ENCODE results near the gene DPYD. TPM values are rescaled to one million over a fixed set of nuclear protein-coding genes. Genes with fewer than 3 reads are reported as not detected.

DPYD gene
- total and polyA plus RNA-seq, 4 donors: 16.2 to 51.3 (median 29.1) TPM

DNA sequence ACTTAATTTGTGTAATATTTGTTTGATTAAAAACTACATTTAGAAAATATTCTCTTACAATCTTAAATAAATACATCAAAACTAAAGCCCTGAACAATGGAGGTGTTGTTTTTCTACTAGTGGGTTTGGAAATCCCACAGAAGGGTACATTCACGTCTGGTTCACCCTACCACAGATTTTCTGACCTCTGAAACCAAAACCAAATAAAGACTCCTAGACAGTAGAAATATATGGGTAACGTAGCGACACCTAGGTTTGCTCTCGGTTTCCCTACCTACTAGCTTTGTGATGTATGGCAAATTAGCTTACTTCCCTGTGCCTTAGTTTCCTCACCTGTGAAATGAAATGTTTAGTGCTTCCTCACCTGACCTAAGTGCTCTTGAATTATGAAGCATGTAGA lies 312.6 kb downstream of the DPYD start:
- no peak for DNase-seq
- no peaks in the 10 kb centered on the region for H3K9me3 ChIP-seq (ENCODE audit: control insufficient read depth, low read length)
- intact Hi-C loops (cut with DNase I): no loop called here
- WGBS, 2 donors: 74 to 78% methylated on average over 4 of the region's 4 CpGs
- H3K4me1 ChIP-seq (ENCODE audit: control insufficient read depth in 1 of 2, insufficient read depth in 2 of 2, low read length in 2 of 2): no peaks in the 10 kb centered on the region
- no peak overlapping the region for H3K27ac ChIP-seq (ENCODE audit: low read depth in 1 of 2, low read length in 2 of 2)
- no peaks in the 10 kb centered on the region for H3K27me3 ChIP-seq (ENCODE audit: control insufficient read depth in 1 of 2, insufficient read depth in 2 of 2, low read length in 1 of 2)
- no peak overlapping the region for H3K4me3 ChIP-seq (ENCODE audit: low read length in 2 of 2)
- ATAC-seq (ENCODE audit: low FRiP score): no peak
- H3K36me3 ChIP-seq (ENCODE audit: control insufficient read depth in 1 of 2, insufficient read depth in 2 of 2, low read length in 1 of 2): no peaks in the 10 kb centered on the region

DNA sequence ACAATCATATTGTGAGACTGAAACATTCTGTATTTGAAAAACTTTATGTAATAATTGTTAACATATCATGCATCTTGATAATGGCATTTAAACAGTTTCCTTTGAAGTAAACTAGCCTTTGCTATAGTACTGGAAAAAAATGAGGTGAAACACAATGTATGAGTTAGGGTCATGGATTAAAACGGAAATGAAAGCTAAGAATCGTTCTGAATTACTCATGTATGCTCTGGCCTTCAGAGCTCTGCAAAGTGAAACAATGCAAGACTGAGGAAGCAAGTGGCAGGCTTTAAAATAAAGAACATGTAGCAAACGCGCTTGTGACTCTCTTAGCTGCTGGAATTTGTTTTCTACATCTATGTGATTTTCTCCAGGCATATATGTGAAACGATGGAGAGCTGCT lies 317.1 kb downstream of the DPYD start:
- 48 to 51% methylated on average over 5 of the region's 5 CpGs for WGBS, 2 donors
- Histone ChIP-seq H3K4me3 (ENCODE audit: low read length in 2 of 2) (no peak overlapping the region), H3K4me1 (ENCODE audit: control insufficient read depth in 1 of 2, insufficient read depth in 2 of 2, low read length in 2 of 2) (no peaks in the 10 kb centered on the region), H3K27me3 (ENCODE audit: control insufficient read depth in 1 of 2, insufficient read depth in 2 of 2, low read length in 1 of 2) (no peaks in the 10 kb centered on the region), H3K27ac (ENCODE audit: low read depth in 1 of 2, low read length in 2 of 2) (no peak overlapping the region), H3K36me3 (ENCODE audit: control insufficient read depth in 1 of 2, insufficient read depth in 2 of 2, low read length in 1 of 2) (no peaks in the 10 kb centered on the region), H3K9me3 (ENCODE audit: control insufficient read depth, low read length) (no peaks in the 10 kb centered on the region)
- ATAC-seq (ENCODE audit: low FRiP score) (no peak), DNase-seq (no peak)
- intact Hi-C loops (cut with DNase I): no loop called here

DNA sequence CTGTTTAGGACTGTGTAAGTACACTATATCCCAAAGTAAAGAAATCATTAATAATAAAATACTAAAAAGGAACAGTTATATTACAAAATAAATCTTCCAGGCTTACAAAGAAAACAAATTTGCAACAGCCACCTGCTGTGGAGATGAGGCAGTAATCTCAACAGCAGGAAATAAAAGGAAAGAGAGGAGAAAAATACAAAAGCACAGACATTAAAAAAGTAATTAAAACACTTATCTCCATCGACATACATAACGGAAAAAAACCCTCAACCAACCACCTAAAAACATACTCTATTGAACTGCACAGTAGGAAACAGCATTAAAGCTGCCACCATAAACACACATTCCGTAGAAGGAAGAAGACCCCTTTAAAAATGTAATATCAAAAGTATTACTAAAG lies 317.6 kb downstream of the DPYD start:
- 66 to 81% methylated on average over 3 of the region's 3 CpGs for WGBS, 2 donors

DNA sequence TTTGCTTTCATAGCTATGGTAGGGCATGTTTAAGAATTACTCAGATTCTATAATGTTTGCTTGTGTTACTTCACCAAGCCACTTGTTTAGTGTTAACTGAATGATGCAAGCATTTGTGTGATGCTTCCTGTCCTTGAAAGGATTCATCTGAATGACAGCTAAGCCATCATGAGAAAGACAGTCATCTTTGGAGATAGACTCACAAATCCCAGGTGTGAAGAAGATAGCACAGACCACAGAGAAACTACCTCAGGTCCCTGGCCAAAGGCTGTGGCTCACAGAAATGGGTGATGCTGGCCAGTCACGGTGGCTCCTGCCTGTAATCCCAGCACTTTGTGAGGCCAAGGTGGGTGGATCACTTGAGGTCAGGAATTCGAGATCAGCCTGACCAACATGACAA lies 321.4 kb downstream of the DPYD start:
- Histone ChIP-seq H3K4me1 (ENCODE audit: control insufficient read depth in 1 of 2, insufficient read depth in 2 of 2, low read length in 2 of 2) (no peaks in the 10 kb centered on the region), H3K36me3 (ENCODE audit: control insufficient read depth in 1 of 2, insufficient read depth in 2 of 2, low read length in 1 of 2) (no peaks in the 10 kb centered on the region), H3K9me3 (ENCODE audit: control insufficient read depth, low read length) (no peaks in the 10 kb centered on the region), H3K27ac (ENCODE audit: low read depth in 1 of 2, low read length in 2 of 2) (no peak overlapping the region), H3K27me3 (ENCODE audit: control insufficient read depth in 1 of 2, insufficient read depth in 2 of 2, low read length in 1 of 2) (no peaks in the 10 kb centered on the region), H3K4me3 (ENCODE audit: low read length in 2 of 2) (no peak overlapping the region)
- DNase-seq (no peak), ATAC-seq (ENCODE audit: low FRiP score) (no peak)
- intact Hi-C loops (cut with DNase I): no loop called here
- 67 to 86% methylated on average over 2 of the region's 2 CpGs for WGBS, 2 donors

More for the DNA sequence above, 317.6 kb downstream of the DPYD start:
- intact Hi-C loops (cut with DNase I): no loop called here
- Histone ChIP-seq H3K9me3 (ENCODE audit: control insufficient read depth, low read length) (no peaks in the 10 kb centered on the region), H3K4me1 (ENCODE audit: control insufficient read depth in 1 of 2, insufficient read depth in 2 of 2, low read length in 2 of 2) (no peaks in the 10 kb centered on the region), H3K27me3 (ENCODE audit: control insufficient read depth in 1 of 2, insufficient read depth in 2 of 2, low read length in 1 of 2) (no peaks in the 10 kb centered on the region), H3K4me3 (ENCODE audit: low read length in 2 of 2) (no peak overlapping the region), H3K27ac (ENCODE audit: low read depth in 1 of 2, low read length in 2 of 2) (no peak overlapping the region), H3K36me3 (ENCODE audit: control insufficient read depth in 1 of 2, insufficient read depth in 2 of 2, low read length in 1 of 2) (no peaks in the 10 kb centered on the region)
- ATAC-seq (ENCODE audit: low FRiP score) (no peak), DNase-seq (no peak)

DNA sequence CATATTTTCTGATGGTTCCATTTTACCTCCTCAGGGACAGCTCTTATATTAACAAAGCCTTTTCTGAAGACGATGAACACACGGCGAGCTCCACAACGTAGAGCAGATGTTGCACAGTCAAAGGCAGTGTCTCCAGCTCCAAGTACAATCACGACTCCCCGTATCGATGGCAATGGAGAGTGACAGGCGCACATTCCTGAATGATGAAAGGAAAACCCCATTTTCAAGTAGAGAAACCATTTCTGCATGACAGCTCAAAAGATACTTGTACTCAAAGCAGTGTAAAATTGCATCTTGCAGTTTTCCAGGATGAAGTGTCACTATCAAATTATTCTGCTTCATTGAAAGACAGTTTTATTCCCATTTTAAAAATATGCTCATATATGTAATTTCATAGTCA lies 327.6 kb downstream of the DPYD start:
- H3K4me3 ChIP-seq (ENCODE audit: low read length in 2 of 2): no peak overlapping the region
- 67 to 77% methylated on average over 8 of the region's 8 CpGs for WGBS, 2 donors
- no peaks in the 10 kb centered on the region for H3K36me3 ChIP-seq (ENCODE audit: control insufficient read depth in 1 of 2, insufficient read depth in 2 of 2, low read length in 1 of 2)
- intact Hi-C loops (cut with DNase I): no loop called here
- no peak for DNase-seq
- H3K9me3 ChIP-seq (ENCODE audit: control insufficient read depth, low read length): no peaks in the 10 kb centered on the region
- no peaks in the 10 kb centered on the region for H3K27me3 ChIP-seq (ENCODE audit: control insufficient read depth in 1 of 2, insufficient read depth in 2 of 2, low read length in 1 of 2)
- ATAC-seq (ENCODE audit: low FRiP score): no peak
- H3K4me1 ChIP-seq (ENCODE audit: control insufficient read depth in 1 of 2, insufficient read depth in 2 of 2, low read length in 2 of 2): no peaks in the 10 kb centered on the region
- H3K27ac ChIP-seq (ENCODE audit: low read depth in 1 of 2, low read length in 2 of 2): no peak overlapping the region

DNA sequence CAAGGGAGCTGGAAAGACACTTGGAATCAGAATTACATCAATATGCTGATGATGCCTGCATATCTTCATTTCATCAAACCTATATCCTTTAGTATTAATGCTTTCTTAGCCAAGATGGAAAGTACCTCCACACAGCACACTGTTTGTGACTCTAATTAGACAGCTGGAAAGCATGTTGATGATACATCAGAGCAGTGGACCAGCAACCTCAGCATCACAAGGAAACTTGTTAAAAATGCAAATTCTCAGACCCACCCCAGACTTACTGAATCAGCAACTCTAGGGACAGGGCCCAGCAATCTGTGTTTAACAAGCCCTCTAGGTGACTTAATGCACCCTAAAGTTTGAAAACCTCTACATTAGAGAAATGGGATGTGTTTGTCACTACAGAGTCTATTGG lies 332.1 kb downstream of the DPYD start:
- Histone ChIP-seq H3K27me3 (ENCODE audit: control insufficient read depth in 1 of 2, insufficient read depth in 2 of 2, low read length in 1 of 2) (no peaks in the 10 kb centered on the region), H3K27ac (ENCODE audit: low read depth in 1 of 2, low read length in 2 of 2) (no peak overlapping the region), H3K36me3 (ENCODE audit: control insufficient read depth in 1 of 2, insufficient read depth in 2 of 2, low read length in 1 of 2) (no peaks in the 10 kb centered on the region), H3K4me1 (ENCODE audit: control insufficient read depth in 1 of 2, insufficient read depth in 2 of 2, low read length in 2 of 2) (no peaks in the 10 kb centered on the region), H3K4me3 (ENCODE audit: low read length in 2 of 2) (no peak overlapping the region), H3K9me3 (ENCODE audit: control insufficient read depth, low read length) (no peaks in the 10 kb centered on the region)
- no peak for ATAC-seq (ENCODE audit: low FRiP score)
- no peak for DNase-seq
- intact Hi-C loops (cut with DNase I): no loop called here

DNA sequence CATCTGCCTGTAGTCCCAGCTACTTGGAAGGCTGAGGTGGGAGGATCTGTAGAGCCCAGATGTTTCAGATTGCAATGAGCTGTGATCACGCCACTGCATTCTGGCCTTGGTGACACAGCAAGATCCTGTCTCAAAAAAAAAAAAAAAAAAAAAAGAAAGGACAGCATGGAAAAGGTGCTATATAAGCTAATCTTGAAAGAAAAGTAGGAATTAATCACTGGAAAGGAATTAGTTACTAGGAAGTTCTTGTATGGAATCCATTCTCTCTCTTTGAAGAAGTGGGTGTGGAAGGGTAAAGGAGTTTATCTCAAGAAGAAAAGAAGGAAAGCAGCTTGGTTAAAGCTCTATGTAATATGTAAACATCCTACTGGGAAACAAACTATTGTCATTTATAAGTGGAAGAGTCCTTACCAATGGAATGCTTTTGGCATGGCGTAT lies 339.2 kb downstream of the DPYD start:
- no peak for ATAC-seq (ENCODE audit: low FRiP score)
- Histone ChIP-seq H3K4me1 (ENCODE audit: control insufficient read depth in 1 of 2, insufficient read depth in 2 of 2, low read length in 2 of 2) (no peaks in the 10 kb centered on the region), H3K9me3 (ENCODE audit: control insufficient read depth, low read length) (no peaks in the 10 kb centered on the region), H3K36me3 (ENCODE audit: control insufficient read depth in 1 of 2, insufficient read depth in 2 of 2, low read length in 1 of 2) (no peaks in the 10 kb centered on the region), H3K4me3 (ENCODE audit: low read length in 2 of 2) (no peak overlapping the region), H3K27ac (ENCODE audit: low read depth in 1 of 2, low read length in 2 of 2) (no peak overlapping the region), H3K27me3 (ENCODE audit: control insufficient read depth in 1 of 2, insufficient read depth in 2 of 2, low read length in 1 of 2) (no peaks in the 10 kb centered on the region)
- intact Hi-C loops (cut with DNase I): no loop called here
- no peak for DNase-seq
- 84 to 94% methylated on average over 2 of the region's 2 CpGs for WGBS, 2 donors

DNA sequence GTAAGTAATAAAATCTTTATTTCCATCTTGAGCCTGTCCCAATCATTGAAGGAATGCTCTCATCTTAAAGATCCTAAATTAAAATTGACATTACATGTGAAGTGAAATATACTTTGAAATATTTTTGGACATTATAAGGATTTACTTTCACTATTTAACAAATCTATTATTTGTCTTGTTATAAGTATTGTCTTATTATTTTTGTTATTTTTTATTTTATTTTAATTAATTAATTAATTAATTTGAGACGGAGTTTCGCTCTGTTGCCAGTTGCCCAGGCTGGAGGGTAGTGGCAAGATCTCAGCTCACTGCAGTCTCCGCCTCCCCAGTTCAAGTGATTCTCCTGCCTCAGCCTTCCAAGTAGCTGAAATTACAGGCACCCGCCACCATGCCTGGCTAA lies 343.2 kb downstream of the DPYD start:
- H3K4me3 ChIP-seq (ENCODE audit: low read length in 2 of 2): no peak overlapping the region
- ATAC-seq (ENCODE audit: low FRiP score): no peak
- no peak for DNase-seq
- H3K27me3 ChIP-seq (ENCODE audit: control insufficient read depth in 1 of 2, insufficient read depth in 2 of 2, low read length in 1 of 2): no peaks in the 10 kb centered on the region
- intact Hi-C loops (cut with DNase I): no loop called here
- 94 to 96% methylated on average over 4 of the region's 4 CpGs for WGBS, 2 donors
- no peak overlapping the region for H3K27ac ChIP-seq (ENCODE audit: low read depth in 1 of 2, low read length in 2 of 2)
- no peaks in the 10 kb centered on the region for H3K4me1 ChIP-seq (ENCODE audit: control insufficient read depth in 1 of 2, insufficient read depth in 2 of 2, low read length in 2 of 2)
- H3K36me3 ChIP-seq (ENCODE audit: control insufficient read depth in 1 of 2, insufficient read depth in 2 of 2, low read length in 1 of 2): no peaks in the 10 kb centered on the region
- H3K9me3 ChIP-seq (ENCODE audit: control insufficient read depth, low read length): no peaks in the 10 kb centered on the region

DNA sequence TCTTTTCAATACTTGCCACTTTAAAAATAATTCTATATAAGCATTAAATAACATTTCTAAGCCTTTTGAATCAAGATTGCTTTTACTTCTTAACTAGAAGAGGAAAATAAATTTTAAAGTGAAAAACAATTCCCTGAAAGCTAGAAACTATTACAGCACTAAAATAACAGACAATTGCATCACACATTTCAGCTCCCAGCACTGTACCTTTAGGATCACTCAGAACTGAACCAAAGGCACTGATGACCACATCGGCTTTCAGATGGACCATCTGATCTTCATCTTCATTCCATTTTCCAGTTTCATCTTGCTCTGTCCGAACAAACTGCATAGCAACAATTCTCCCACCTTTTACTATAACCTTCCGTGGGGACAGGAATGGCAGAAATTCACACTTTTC lies 347.3 kb downstream of the DPYD start:
- H3K4me3 ChIP-seq (ENCODE audit: low read length in 2 of 2): no peak overlapping the region
- H3K36me3 ChIP-seq (ENCODE audit: control insufficient read depth in 1 of 2, insufficient read depth in 2 of 2, low read length in 1 of 2): no peaks in the 10 kb centered on the region
- no peak overlapping the region for H3K27ac ChIP-seq (ENCODE audit: low read depth in 1 of 2, low read length in 2 of 2)
- H3K27me3 ChIP-seq (ENCODE audit: control insufficient read depth in 1 of 2, insufficient read depth in 2 of 2, low read length in 1 of 2): no peaks in the 10 kb centered on the region
- intact Hi-C loops (cut with DNase I): no loop called here
- H3K9me3 ChIP-seq (ENCODE audit: control insufficient read depth, low read length): no peaks in the 10 kb centered on the region
- H3K4me1 ChIP-seq (ENCODE audit: control insufficient read depth in 1 of 2, insufficient read depth in 2 of 2, low read length in 2 of 2): no peaks in the 10 kb centered on the region
- DNase-seq: no peak
- ATAC-seq (ENCODE audit: low FRiP score): no peak
- 55 to 73% methylated on average over 3 of the region's 3 CpGs for WGBS, 2 donors
